ENCODE data around the gene RMI2.
A peak's percentile ranks its signal among the peaks of the same experiment; 100 is the strongest.

Gene RMI2

DNA sequence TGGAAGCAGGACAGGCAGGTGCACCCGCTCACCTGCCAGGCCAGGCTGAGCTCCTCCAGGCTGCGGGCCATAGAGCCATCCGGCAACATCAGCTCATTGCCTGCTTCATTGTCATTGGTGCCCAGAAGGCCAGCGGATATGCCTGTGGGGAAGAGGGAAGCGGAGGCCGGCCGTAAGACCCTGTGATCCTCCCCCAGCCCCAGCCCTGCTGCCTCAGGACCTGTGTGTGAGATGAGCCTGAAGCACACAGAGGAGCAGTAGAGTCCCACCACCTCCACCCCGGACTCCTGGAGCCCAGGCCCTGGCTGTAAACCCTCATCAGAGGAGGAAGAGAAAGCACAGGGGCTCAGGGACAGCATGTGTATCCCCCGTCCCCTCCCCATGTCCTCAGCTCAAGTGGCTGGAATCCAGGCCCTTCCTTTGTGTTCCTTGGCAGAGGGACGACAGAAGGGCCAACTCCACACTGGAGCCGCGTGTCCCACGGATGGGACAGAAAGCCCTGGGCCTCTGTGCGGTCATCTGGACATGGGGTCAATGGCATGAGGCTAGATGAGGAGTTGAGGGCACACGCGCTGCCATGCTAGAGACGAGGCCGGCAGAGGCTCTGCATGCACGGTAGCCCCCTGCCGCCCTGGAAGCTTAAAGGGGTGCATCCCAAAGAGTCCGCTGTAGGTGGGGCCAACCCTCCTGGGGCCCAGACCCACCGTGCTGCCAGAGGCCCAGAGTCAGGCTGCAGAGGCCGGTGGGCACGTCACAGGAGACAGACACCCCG lies 39.1 kb downstream of the RMI2 start:
- DNase-seq (ENCODE audit: low read depth in 2 of 2) = no peak

DNA sequence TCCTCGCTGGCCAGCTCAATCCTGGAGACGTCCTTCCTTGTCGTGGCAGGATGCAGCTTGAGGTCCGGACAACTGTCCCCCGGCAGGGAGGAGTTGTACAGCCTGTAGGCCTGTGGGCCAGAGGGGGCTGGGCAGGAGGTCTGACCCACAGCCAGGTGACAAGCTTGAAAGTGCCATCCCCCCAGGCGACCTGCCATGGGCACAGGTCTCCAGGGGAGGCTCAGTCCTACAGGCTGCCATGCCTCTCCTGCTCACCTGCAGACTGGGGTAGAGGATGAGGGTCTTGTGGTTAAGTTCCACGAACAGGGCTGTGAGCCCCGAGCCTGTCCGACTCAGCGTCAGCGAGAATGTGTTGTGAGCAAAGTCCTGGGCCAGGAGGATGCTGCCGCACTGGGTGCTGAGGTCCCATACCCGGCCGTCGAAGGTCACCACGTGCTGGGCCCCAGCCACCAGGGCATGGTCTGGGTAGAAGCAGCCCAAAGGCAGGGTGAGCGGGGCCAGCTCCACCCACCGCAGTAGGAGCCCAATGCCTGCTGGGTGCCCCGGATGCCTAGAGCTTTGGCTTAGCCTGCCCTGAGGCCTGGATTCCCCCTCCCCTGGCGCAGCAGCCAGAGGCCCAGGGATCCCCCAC lies 39.8 kb downstream of the RMI2 start:
- DNase-seq (ENCODE audit: low read depth in 2 of 2) = no peak

DNA sequence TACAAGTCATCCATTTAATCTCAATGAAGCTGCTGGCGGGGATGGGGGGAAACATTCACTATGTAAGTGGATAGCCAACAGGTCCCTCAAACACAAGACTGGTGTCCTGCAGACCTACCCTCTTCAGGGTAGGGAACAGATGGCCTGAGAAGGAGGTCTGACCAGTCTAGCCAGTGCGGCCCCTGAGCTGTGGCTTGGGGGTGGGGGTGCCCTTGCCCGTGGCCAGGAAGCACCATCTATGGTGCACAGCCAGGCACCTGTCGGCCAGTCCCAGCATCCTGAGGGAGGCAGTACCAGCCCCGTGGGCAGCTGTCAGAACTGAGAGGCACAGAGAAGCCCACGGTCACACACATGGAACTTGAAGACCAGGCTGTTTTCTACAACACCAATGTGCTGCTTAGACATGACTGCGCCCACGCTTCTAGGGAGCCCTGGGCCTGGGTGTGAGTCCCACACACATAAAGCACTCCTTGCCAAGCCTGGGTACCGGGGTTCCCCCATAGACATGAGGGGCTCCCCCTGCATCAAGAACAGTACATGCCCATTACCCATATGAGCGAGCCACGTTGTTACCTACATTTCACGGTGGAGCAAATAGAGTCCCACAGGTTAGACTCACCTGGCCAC lies 40.9 kb downstream of the RMI2 start:
- no peak for DNase-seq (ENCODE audit: low read depth in 2 of 2)

DNA sequence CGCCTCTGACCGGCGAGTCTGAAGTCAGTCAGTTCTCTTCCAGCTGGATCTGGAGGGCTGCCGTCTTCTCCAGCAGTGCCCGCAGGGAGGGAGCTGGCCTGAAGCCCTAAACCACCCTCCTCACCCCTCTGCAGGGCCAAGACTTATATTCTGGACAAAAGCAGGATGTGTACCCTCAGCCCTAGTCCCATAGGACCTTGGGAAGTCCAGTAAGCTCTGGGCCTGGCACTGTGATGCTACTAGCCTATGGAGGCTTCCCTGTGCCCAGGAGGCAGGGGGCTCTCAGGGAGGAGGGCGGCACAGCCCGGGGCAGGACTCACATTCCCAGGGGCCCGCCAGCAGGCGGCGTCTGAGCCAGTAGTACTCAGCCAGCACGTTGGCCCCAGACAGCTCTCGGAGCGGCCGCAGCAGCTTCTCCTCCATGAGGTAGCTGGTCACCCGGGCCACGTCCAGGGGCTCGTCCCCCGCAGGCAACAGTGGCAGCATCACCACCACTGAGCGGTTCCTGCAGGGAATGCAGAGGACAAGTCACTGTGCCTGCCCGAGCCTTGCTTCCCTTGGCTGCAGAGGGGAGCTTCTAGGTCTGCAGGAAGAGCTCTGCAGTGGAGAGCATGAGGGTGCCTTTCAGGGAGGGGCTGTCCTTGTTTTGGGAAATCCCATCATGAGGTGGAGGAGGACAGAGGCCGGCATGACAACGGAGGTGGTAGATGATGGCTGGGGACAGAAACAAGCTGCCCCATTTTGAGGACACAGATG lies 41.7 kb downstream of the RMI2 start:
- DNase-seq (ENCODE audit: low read depth in 2 of 2) = no peak

DNA sequence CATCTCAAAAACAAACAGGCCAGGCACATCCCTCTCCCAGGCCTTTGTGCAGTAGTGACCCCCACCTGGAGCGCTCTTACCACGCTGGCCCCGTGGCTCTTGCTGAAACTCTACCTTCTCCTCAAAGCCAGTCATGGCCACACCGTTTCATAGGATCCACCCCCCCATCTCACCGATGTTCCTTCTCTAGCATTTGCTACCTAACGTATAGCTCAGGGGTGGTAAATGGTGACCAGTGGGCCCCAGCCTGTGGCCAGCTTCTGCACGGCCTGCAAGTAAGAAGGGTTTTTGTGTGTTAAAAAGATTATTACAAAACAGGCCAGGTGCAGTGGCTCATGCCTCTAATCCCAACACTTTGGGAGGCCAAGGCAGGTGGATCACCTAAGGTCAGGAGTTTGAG lies 43.8 kb downstream of the RMI2 start:
- no peak for DNase-seq (ENCODE audit: low read depth in 2 of 2)

DNA sequence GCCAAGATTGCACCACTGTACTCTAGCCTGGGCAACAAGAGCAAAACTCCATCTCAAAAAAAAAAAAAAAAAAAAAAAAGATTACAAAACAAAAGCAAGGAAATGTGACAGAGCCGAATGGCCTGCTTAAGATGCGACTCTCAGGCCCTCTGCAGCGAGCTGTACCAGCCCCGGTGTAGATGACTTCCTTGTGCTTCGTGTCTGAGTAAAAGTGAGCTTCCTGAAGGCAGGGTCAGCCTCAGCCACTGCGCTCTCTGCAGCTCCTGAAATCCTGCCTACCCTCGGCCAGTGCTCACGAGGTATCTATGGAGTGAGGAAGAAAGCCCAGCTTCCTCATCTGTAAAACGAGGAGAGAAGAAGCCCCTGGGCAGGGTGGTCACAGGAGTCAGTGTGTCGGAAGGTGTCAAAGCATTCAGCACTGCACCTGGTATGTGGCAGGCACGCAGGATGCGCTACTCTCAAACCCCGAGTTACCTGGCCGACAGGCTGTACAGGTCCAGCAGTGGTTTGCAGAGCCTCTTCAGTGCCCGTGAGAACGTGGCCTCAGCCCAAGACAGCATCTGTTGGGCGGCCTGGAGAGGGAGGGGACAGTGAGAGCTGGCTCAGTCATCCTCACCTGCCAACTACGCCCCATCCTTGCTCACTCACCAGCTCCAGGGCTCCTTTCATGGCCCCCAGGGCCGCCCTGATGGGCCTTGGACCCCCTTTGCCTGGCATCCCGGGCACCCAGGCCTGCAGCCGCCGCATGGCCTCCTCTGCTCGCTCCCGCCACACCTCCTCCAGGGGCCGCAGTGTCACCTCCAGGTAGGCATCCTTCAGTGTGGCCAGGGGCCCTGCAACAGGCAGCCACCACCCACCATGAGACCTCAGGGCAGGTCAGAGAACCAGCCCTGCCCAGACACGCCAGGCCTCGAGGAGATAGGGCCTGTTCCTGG lies 44.6 kb downstream of the RMI2 start:
- DNase-seq (ENCODE audit: low read depth in 2 of 2) = no peak

DNA sequence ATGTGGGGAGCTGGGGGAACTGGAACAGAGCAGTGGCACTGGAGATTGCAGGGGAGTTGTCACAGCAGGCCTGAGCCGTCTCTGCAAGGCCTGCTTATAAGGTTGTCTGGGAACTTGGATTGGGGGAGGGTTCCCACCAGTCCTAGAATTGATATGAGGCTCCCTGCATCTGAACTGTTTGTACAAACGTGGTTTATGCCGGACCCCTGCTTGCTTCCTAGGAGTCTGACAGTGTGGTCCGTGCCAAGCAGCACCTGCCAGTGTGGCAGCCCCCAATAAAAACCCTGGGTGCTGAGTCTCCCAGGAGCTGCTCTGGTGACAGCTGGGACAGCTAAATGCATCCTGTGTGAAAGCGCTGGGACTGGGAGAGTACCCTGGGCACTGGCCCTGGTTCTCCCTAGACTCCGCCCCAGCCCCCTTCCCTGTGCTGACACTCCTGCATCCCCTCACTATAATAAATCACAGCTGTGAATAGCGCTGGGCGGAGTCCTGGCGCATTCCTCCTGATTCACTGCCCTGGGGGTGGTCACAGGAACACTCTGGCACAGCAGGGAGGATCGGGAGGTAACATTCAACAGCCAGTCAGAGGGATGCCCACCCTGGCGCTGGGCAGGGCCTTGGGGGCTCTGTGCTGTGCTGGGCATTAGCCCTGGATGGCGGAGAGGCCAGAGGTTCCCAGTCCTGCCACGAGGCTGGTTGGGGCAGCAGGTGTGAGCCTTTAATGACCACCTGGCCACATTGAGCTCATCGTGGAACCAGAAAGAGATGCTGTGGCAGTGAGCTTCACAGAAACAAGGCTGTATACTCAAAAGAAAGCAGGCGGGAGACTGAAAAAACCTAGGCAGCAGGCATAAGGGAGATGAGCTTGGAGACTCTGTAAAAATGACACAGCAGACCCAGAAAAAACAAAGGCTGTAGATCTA lies 45.6 kb downstream of the RMI2 start:
- DNase-seq (ENCODE audit: low read depth in 2 of 2) = no peak

DNA sequence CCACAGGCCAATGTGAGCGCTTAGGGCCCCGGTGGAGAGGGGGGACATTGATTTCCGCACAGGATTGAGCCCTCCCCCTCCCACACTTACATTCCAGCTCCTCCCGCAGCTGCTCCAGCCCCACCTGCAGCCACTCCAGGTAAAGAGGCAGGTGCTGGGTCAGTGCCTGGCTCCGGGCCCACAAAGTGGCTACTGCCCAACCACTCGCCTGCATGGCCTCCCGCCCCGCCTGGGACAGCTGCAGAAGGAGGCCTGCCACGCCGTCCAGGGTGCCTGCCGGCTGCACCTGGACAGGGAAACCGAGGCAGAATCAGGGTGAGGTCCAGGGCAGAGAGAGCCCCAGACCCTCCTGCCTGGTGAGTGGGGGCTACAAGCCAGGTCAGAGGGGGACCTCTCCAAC lies 46.3 kb downstream of the RMI2 start:
- no peak for DNase-seq (ENCODE audit: low read depth in 2 of 2)

DNA sequence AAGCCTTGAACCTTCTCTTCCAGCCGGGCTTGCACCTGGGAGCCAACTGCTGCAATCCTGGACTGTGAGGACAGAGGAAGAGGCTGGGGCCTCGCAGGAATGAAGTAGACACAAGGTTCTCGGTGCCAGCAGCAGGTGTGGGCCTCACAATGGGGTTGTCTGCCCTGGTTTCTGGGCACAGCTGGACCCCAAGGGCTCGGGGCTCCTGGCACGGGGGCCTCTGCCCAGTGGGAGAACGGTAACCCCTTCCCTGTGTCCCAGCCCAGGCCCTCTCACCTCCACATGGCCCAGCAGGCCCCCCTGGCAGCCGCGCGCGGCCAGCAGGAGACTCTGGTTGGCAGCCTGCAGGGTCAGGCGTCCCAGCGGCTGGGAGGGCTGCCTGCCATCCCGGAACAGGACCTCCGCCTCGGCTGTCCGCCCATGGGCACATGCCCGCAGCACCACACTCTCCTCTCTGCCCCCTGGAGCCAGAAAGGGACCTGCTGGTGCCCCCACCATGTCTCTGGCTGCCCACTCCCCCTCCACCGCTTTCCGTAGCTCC lies 46.9 kb downstream of the RMI2 start:
- no peak for DNase-seq (ENCODE audit: low read depth in 2 of 2)

DNA sequence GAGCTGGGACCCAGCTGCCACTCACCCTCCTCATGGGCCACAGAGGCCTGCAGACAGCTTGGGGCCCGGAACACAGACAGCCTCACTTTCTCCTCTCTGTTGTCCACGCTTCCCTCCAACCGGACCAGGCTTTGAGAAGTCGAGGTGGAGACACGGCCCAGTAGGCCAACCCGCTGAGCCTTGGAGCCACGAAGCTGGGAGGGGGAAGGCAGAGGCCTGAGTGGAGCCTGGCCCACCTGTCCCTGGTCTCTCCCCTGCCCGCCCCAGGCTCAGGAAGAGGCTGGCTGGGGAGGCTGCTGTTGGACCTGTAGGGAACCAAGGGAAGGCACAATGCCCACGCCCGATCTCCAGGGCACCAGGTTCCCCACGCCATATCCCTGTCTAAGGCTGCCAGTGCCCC lies 48.1 kb downstream of the RMI2 start:
- DNase-seq (ENCODE audit: low read depth in 2 of 2) = no peak

DNA sequence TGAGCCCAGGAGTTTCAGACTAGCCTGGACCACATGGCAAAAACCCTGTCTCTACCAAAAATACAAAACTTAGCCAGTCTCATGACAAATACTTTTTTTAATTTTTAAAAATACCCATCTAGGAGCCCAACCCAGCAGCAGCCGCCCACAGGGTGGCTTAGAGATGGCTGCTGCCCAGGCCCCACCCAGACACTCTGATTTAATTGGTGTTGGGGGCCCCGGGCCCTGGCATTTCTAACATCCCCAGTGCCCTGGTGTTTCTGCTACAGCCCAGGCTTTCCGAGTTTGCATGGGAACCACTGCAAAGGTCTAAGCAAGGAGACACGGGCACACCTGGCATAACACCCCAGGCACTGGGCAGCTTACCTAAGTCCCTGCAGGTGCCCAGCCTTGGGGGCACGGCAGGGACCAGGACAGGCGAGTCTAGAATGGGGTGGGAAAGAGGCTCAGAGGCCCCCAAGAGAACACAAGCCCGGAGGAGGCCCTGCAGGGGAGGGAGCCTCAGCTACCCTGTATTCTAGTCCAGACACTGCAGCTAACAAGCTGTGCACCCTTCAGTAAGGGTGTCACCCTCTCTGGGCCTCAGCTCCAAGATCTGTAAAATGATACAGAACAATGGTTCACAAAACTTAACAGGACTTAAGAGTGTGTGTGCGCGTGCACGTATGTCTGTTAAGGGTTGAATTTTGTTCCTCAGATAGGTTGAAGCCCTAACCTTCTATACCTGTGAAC lies 48.8 kb downstream of the RMI2 start:
- DNase-seq (ENCODE audit: low read depth in 2 of 2) = no peak

DNA sequence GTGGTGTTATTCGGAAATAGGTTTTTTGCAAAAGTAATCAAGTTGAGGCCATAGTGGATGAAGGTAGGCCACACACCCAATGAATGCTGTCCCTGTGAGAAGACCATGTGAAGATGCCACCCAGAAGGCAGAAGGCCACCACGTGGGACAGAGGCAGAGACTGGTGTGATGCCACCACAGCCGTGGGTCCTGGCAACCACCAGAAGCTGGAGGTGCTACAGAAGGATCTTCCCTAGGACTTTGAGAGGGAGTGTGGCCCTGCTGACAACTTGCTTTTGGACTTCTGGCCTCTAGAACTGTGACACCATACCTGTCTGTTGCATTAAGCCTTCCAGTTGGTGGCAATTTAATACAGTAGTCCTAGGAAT lies 49.3 kb downstream of the RMI2 start:
- no peak for DNase-seq (ENCODE audit: low read depth in 2 of 2)

DNA sequence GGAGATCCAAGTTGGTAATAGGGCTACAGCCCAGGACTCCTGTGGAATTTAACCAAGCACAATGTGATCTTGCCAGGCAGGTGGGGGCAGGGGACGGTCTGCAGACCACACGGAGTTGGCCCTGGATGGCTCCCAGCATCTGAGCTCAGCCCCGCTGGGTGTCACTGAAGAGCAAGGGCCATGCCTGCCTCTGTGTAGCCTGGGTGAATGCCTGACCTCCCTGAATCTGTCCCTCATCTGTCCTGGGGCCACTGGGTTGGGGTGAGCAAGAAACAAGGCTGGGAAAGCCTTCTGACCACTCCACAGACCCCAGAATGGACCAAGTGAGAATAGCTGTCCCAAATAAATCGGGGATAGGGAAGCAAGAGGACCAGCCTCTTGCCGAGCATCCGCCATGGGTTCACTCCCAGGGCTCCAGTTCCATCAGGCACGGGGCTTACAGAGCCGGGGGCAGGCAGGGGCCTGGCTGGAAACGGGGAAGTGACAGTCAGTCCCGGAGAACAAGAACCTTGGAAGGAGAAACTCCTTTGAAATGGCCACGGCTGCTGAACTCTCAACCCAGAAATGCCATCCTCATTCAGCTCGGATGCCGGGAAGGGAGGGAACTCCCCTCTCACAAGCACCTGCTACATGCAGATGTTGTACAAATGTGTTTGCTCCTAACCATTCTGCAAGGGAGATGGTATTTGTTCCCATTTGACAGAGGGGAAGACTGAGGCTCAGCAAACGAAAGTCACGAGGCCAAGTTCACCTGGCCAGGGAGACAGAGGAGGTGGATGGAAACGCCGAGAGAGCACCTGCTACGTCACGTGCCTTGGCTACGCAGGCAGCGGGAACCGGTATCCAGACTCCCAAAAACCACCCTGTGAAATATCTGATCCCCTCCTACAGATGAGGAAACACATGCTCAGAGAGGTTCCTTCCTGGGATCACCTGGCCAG lies 50.0 kb downstream of the RMI2 start:
- no peak for DNase-seq (ENCODE audit: low read depth in 2 of 2)

DNA sequence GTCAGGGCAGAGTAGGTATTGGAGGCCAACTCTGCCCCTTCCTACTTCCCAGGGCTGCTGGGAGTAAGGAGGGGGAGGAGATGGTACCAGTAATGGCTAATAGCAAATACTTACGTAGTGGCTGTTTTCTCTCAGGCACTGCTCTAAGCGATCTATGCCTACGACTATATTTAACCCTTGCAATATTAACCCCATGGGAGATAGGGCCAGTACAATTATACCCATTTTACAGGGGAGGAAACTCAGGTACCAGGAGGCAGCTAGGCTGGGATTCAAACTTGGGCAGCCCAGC lies 50.6 kb downstream of the RMI2 start:
- DNase-seq (ENCODE audit: low read depth in 2 of 2) = no peak

DNA sequence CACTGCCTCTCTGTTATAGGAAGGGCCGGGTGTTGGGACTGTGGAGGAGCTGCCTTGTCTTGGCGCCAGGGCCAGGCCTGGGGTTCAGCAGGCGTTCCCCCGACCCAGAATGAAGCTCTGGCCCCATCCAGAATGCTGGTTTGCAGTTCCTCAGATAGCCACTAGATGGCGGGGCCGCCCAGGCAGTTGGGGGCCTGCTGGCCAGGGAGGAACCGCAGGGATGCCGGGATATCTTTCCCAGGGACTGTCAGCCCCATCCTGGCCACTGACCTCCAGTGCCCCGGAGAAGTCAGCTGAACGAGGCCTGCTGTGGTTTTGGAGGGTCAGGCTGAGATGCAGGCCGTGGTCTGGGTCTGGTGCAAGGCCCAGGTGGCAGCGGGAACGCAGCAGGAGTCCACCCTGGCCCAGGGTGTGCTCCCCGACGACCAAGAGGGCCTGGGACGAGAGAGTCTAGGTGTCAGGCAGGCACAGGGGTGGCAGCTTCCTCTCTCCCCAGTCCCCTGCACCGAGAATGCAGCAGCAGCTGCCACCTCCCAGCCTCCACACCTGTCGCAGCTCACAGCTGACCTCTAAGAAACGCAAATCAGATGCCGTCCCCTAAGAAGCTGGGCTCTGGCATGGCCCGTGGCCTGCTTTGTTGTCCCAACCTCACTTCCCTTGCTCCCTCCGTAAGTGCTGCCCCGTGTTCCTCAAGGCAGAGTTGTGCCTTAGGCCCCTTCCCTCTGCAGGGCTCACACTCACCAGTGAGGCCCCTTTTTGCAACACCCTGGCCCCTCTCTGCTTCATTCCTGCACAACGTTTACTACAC lies 51.2 kb downstream of the RMI2 start:
- DNase-seq (ENCODE audit: low read depth in 2 of 2) = peak; percentile 27 to 33

DNA sequence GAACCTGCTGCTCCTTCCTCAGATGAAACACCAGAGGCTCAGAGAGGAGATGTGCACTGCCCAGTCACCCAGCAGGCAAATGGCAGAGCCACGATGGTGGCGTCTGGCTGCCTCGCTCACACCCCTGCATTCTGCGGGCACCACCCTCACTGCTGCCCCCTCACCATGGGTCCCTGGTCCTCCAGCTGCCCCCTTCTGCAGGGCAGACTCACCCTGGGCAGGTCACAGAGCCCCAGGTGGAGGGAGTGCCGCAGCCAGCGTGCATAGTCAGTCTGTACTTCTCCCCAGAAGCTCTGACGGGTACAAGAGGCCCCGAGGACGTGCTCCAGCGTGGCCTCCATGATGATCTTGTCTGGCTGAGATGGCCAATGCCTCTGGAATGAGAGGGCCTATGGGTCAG lies 52.9 kb downstream of the RMI2 start:
- no peak for DNase-seq (ENCODE audit: low read depth in 2 of 2)

DNA sequence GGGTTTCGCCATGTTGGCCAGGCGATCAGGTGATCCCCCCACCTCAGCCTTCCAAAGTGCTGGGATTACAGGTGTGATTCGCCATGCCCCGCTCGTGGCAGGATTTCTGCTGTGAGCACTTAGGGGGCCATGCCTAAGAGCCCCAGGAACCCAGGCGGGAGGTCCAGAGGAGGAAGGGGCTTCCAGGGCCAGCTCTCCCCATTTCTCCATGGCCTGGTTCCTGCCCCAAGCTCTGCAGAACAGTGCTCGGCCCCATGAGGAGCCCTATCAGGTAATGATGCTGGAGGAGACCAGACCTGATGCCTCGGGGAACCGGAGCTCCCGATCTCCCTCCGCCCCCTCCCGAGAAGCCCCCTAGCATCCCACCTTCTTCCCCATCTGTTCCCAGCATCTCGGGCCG lies 53.6 kb downstream of the RMI2 start:
- DNase-seq (ENCODE audit: low read depth in 2 of 2) = no peak

Data from stimulated activated CD8-positive, alpha-beta memory T cell treated with anti-CD3 and anti-CD28 coated beads, Interleukin-15, amount 100 ng/mL, for 48 hours (primary cell).